GM12892 (cell line): Measurements from ENCODE around the gene CD52.

Source experiments
- POLR2A ChIP-seq: IDR thresholded peaks from 2 replicates; pipeline ENCODE4 v1.6.1; 2011; ENCODE audit warnings: low read depth, low read length, control low read depth
- POLR2AphosphoS5 ChIP-seq: IDR thresholded peaks from 2 replicates; pipeline ENCODE4 v1.6.1; 2011; ENCODE audit warnings: low read depth, low read length, control low read depth
- TAF1 ChIP-seq: IDR thresholded peaks from 2 replicates; pipeline ENCODE4 v1.6.1; 2011; ENCODE audit warnings: low read depth, mild to moderate bottlenecking, control low read depth, low read length, borderline replicate concordance

- TF ChIP-seq POLR2A (no peak), POLR2AphosphoS5 (no peak), TAF1 (no peak)
Observed at GRCh38 chr1:26296340-26297056, 21.3 kb upstream of the CD52 start.
